HS-5 (cell line): ENCODE results near the gene VPS37B.
"Not testable (repeated sequence)": the region's sequence is repeated elsewhere in the genome, so short reads cannot be mapped to it uniquely, and the experiment has no call there.

Experiments used
- DNase-seq: peaks from one replicate; pipeline ENCODE4 v3.0.0-alpha.2; 2012; ENCODE audit warnings: low read depth

VPS37B gene

GRCh38 chr12:122880668-122881067, 15.3 kb downstream of the VPS37B start:
- DNase-seq, result no peak

DNA sequence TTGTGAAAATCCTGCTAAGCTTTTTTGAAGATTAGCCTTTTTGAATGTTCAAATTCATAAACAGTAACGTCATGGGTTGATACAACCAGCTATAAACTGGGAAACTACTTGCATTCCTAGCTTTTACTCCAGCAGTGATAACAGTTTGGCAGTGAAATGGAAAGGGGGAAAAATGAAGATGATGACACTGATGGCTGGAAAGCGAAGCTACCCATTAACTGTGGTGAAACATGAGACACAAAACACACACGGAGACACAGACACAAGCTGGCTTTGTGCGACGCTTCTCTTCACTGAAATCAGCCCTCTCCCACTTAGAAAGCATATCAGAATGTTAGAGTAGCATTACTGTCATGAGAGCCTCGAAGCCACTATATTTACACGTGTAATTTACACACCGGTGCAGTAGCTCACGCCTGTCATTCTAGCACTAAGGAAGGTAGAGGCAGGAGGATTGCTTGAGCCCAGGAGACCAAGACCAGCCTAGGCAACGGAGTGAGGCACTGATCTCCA, 15.7 kb downstream of the VPS37B start:
- no peak for DNase-seq

- no peak for DNase-seq
Measured at GRCh38 chr12:122878780-122879612, 16.9 kb downstream of the VPS37B start.

- DNase-seq, result no peak
Measured at GRCh38 chr12:122876731-122877130, 19.2 kb downstream of the VPS37B start.

GRCh38 chr12:122876281-122876680, 19.6 kb downstream of the VPS37B start:
- DNase-seq, result not testable (repeated sequence)

- no peak for DNase-seq
Measured at GRCh38 chr12:122875590-122876220, 20.2 kb downstream of the VPS37B start.

DNA sequence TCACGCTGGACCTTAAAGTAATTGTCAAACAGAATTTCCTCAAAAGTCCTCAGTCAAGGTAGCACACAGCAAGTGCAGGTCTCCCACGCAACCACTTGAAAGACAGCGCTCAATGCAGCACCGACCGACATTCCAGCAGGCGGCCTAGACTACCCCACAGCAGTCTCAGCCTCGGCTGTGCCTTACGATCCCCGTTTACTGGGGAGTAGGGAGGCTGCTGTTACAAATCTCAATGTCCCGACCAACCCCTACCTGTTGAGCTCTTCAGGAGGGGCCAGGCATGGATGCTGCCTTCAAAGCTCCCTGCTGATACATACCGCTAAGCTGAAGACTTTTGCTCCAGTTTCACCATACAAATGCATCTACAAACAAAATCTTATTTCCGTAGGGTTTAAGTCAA, 21.8 kb downstream of the VPS37B start:
- no peak for DNase-seq

- DNase-seq, result no peak
Measured at GRCh38 chr12:122873540-122873939, 22.4 kb downstream of the VPS37B start.

DNA sequence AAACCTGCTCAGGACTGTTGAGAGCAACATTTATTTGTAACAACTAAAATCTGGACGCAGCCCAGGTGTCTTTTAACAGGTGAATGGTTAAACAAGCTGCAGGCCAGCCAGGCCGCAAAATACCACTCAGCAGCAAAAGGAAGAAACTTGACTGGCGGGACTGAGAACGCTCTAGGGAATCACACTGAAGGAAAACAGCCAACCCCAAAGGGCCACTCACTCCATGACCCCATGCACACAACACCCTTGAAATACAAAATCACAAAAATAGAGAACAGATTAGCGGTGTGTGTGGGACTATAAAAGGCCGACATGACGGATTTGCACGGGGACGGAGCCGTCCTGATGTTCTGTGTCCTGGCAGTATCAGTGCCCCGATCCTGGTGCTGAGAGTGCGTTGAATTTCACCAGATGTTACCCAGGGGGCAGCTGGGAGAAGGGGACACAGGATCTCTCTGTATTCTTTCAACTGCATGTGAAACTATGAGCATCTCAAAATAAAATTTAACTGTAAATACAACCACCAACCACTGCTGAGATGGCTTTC, 23.0 kb downstream of the VPS37B start:
- no peak for DNase-seq

DNA sequence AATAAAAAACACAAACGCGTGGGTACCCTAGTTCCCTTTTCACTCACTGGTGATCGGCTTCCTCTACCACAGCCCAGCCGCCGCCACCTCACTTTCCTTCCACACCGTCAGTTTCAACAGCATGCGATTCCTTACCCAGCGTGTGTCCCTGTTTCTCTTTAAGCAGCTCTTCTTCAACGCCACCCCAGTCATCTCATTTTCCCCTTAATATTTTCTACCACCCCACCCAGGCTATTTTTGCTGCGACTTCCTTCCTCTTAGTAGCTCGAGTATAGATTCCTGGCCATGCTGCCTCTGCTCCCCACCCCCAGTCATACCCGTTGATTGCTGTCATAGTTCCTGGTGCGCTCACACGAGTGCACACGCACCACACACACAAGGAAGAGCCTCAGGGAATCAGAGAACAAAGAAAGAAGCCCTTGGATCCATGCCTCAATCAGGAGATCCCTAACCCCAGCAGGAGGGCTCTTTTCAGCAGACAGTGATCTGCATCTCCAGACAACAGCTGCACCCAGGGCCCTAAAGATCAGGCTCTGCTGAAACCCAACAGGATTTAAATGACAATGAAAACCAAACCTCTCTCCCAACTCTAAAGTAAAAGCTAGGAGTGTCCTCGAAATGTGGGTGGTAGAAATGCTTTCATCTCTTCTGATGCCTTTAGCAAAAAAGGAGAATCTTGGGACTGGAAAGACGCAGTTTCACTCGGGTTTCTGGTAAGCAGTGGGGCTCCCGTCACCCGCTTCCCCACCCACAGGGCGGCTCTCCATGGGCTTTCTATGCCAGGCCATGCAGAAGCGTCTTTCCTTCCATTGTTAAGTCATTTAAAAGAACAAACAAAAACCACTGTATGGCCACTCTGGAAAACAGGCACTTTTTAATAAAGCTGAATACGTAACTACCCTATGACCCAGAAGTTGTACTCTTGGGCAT, 23.8 kb downstream of the VPS37B start:
- DNase-seq, result no peak

DNA sequence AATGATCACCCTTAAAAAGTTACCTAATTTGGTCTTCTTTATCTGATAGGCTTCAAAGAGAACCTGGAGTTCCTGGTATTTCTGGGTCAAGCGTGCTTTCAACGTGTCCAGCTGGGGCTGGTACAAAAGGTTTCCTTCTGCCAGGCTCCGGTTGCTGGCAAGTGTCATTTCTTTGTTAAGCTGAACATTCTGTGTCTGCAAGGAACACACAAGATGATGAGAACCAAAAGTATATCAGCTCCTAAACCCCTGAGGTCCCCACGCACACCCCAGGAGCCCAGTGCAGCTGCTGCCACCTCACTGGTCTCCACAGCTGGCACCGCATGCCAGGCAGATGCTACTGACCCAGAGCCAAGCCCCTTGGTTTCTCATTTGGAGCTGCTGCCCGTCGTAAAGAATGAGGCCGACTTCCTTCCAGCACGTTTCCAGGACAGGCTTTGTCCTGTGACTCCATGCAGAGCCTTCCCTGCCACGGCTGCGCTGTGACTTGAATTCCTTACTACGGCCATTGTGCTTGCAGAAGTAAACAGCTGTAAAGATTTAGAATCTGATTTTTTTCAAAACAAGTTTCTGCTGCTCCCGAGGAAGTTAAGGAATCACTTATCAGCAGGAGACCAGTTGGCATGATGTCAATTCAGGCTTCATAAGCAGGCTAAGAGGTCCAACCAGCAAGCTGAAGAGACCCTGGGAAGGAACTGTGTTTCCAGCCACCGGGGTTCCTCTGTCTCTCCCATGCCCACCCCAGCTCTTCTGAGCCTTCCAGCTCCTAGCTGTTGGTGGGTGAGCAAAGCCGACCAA, 24.9 kb downstream of the VPS37B start:
- DNase-seq, result no peak

GRCh38 chr12:122870163-122870842, 25.6 kb downstream of the VPS37B start:
- no peak for DNase-seq

GRCh38 chr12:122869207-122869973, 26.5 kb downstream of the VPS37B start:
- no peak for DNase-seq

- no peak for DNase-seq
Measured at GRCh38 chr12:122868471-122869177, 27.3 kb downstream of the VPS37B start.

DNA sequence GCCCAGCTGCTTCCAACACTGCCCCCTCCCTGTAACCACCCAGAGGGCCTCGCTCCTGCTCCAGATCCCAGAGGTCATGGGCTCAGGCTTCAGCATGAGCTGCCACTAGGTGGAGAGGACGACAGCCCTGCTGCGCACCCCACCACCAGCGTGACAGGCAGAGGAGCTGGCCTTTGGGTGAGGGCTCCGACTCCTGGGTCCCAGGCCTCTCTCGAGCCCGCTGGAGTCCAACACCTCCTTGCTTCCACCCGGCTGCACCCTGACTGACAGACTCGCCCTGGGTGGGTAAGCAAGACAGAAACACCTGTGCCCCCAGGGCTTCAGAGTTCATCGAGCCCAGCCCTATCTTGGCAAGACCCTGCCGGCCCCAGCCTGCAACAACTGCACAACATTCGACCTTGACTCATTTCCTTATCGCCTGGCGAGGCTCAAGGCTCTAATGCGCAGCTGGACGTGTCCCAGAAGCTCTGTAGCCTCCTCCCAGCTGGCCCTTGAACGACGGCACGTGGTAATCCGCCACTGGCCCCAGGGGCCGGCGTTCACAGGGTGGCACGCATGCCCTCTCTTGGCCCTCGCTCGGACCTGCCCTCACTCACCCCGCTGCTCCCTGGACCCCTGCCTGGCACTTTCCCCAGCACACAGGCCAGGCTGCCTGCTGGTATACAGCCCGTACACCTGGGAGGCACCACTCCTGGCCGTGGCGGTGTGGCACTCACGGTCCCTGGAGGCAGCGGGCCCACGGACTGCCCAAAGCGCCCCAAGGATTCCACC, 28.0 kb downstream of the VPS37B start:
- no peak for DNase-seq

DNA sequence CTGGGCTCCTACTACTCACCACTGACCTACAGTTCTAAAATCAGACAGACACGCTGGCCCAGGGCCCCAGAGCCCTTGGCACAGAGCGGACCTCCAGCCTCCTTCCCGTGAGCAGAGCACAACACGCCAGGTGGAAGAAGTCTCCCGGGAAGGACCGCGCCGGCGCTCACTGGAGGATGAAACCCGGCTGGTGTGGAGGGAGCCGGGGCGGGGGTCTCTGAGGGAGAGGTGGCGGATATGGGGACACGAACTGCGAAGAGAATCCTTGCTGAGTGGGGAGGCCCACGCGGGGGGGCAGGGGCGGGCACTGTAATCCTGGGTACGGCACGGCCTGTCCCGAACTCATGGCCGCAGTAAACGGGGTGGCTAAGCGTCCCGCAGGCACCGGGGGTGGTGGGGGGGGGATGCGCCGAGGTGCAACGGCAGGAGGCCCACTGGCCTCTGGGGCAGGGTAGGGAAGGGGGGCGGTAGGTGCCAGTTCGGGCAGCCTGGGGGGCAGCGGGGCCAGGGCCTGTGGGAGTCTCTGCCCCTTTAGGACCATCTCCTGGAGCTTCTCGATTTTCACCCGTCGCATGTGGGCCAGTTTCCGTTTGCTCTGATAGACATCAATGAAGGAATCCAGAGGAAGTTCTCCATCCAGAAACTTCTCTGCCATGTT, 28.8 kb downstream of the VPS37B start:
- DNase-seq, result no peak

DNA sequence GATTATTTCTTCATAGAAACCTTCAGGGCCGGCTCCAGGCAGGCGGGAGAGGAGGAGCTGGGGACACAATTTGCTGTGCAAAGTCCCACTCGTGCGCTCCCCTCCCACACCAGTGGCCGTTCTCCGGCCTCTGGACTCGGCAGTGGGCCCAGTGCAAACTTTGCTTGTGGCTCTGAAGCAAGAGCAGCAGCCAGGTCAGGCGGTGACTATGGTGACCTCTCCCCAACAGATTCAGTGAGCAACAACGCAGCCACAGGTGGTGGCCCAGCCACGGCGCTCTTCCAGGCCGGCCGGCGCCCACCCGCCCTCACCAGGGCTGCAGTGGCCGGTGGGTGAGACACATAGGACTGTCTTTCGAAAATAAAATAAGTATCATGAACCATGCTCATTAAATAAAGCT, 29.5 kb downstream of the VPS37B start:
- no peak for DNase-seq
